Lower leg skin (tissue), 4 donors: ENCODE data around the gene IQCH. TPM values are rescaled to one million over a fixed set of nuclear protein-coding genes. Genes with fewer than 3 reads are reported as not detected.

Experiments
- DNase-seq, 2 donors: peaks; one replicate each; pipeline ENCODE4 v3.0.0-alpha.2; 2019; ENCODE audit warnings: low spot score in 2 of 2
- H3K4me3 ChIP-seq: fragments of 200-600 bp; sonication (generic); 2 replicates; pipeline ENCODE4 v1.5.1; 2017; ENCODE audit warnings: mild to moderate bottlenecking, low read depth; ENCODE audit not compliant: poor library complexity, severe bottlenecking
- POLR2A ChIP-seq, 2 donors: fragments of 450-650 bp; IDR thresholded peaks; one replicate each; pipeline ENCODE4 v1.6.1; 2016 to 2017; ENCODE audit warnings: antibody characterized with exemption in 2 of 2, mild to moderate bottlenecking in 1 of 2, moderate library complexity in 1 of 2
- WGBS, 2 donors: methylation state at CpG; one replicate each; pipeline ENCODE4 v1.1.5; 2018; 5-methylcytosine and 5-hydroxymethylcytosine counted together
- intact Hi-C: fragments of 100-400 bp; cut with DNase I; formaldehyde crosslinking; loops from one replicate; pipeline ENCODE4 v1.15.0; 2023; ENCODE audit warnings: low total_unique reads
- total RNA-seq, 4 donors: library from RNA; depleted of rRNA; stranded (reverse); fragments of >200 nt; gene quantifications; one replicate each; pipeline ENCODE4 v1.1.0, GENCODE V29; 2016
- TF ChIP-seq, protein P1 (sequence below), 3 donors: fragments of 450-650 bp; IDR thresholded peaks; one replicate each; pipeline ENCODE4 v1.5.1; 2016; ENCODE audit warnings: antibody characterized with exemption in 3 of 3, mild to moderate bottlenecking in 3 of 3, moderate library complexity in 2 of 3

Gene IQCH
- total RNA-seq, 4 donors from 2014 or later = 0.17 to 1.6 (median 0.94) TPM

- intact Hi-C loops = no loop called here
- DNase-seq = no peak
- no peak for TF ChIP-seq POLR2A (IDR thresholded peaks at IDR 0.05)
- TF ChIP-seq, protein P1, sequence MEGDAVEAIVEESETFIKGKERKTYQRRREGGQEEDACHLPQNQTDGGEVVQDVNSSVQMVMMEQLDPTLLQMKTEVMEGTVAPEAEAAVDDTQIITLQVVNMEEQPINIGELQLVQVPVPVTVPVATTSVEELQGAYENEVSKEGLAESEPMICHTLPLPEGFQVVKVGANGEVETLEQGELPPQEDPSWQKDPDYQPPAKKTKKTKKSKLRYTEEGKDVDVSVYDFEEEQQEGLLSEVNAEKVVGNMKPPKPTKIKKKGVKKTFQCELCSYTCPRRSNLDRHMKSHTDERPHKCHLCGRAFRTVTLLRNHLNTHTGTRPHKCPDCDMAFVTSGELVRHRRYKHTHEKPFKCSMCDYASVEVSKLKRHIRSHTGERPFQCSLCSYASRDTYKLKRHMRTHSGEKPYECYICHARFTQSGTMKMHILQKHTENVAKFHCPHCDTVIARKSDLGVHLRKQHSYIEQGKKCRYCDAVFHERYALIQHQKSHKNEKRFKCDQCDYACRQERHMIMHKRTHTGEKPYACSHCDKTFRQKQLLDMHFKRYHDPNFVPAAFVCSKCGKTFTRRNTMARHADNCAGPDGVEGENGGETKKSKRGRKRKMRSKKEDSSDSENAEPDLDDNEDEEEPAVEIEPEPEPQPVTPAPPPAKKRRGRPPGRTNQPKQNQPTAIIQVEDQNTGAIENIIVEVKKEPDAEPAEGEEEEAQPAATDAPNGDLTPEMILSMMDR (IDR thresholded peaks at IDR 0.05) = no peak
- H3K4me3 ChIP-seq = no peak overlapping the region
Measured at GRCh38 chr15:67411486-67411885, 156.9 kb downstream of the IQCH start.

DNA sequence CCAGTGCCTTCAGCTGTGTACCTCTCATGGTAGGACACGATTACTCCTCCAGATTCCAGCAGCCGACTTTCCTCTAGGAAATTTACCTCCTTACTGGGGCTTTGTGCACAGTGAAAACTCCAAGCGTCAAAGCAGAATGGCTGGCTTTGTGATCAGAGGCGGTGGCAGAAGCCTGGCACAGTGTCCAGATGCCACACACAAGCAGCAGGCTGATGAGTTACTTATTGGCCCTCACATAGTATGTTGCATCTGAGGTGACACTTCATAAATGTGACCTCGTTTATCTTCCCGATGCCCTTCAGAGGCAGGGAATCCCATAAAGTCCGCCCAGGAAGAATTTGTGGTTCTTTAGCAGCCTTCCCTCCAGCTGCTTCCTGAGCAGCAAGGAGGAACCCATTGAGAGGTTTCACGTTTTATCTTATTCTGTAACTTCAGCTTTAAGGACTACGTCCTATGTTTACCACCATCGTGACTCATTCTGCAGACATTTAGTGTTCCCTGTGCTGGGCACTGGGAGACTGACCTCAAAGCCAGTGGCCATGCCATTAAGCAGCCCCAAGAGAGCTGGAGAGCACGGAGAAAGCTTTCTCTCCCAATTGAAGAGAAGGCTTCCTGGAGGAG lies 159.3 kb downstream of the IQCH start:
- intact Hi-C loops = no loop called here
- no peak for TF ChIP-seq POLR2A (IDR thresholded peaks at IDR 0.05)
- TF ChIP-seq, protein P1 (IDR thresholded peaks at IDR 0.05) = no peak
- WGBS, 2 donors = 72 to 79% methylated on average over 11 of the region's 11 CpGs
- H3K4me3 ChIP-seq = no peak overlapping the region
- no peak for DNase-seq

GRCh38 chr15:67415181-67415580 lies 160.6 kb downstream of the IQCH start:
- TF ChIP-seq, protein P1 (IDR thresholded peaks at IDR 0.05) = no peak
- TF ChIP-seq POLR2A (IDR thresholded peaks at IDR 0.05) = no peak
- intact Hi-C loops = no loop called here
- DNase-seq = no peak
- no peak overlapping the region for H3K4me3 ChIP-seq
- 93 to 97% methylated on average over 7 of the region's 7 CpGs for WGBS, 2 donors

DNA sequence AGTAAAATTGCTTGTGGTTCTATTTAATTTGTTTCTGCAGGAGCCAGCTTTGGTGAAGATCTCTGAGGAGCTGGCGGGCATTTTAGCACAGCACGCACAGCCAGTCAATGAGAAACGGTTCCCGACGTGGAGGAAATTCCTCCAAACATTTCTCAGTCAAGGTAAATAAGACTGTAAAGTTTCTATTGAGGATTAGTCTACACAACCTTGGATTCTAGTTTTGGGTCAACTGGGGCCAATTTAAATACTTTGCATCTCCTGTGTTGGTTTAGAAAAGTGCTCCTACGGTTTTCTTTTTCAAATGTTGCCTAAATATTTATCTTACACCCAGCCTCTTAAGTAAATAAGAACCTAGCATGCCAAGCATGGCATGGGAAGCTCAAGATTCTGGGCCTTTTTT lies 162.3 kb downstream of the IQCH start:
- no peak for TF ChIP-seq POLR2A (IDR thresholded peaks at IDR 0.05)
- TF ChIP-seq, protein P1 (IDR thresholded peaks at IDR 0.05) = no peak
- intact Hi-C loops = no loop called here
- no peak overlapping the region for H3K4me3 ChIP-seq
- DNase-seq = no peak
- WGBS, 2 donors = 85 to 92% methylated on average over 6 of the region's 6 CpGs

- H3K4me3 ChIP-seq = no peak overlapping the region
- TF ChIP-seq, protein P1 (IDR thresholded peaks at IDR 0.05) = no peak
- TF ChIP-seq POLR2A (IDR thresholded peaks at IDR 0.05) = no peak
- 86 to 91% methylated on average over 3 of the region's 3 CpGs for WGBS, 2 donors
- DNase-seq = no peak
- intact Hi-C loops = no loop called here
Measured at GRCh38 chr15:67419705-67420104, 165.1 kb downstream of the IQCH start.

DNA sequence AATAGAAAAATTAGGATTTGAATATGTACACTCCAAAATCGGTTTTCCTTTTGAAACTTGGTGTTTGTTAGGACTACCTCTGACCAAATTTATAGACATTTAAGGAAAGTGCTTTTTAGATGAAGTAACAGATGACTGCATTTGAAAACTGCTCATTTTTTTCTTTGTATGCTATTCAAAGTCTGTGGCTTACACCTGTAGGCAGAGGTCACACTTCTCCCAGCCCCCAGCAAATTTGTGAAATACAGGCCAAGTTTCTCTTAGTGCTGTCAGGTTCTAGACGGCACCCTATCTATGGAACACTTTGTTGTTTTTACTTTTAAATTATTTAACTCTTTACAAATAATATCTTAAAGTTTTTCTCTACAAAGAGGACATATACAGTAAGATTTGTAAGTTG lies 165.6 kb downstream of the IQCH start:
- intact Hi-C loops = no loop called here
- WGBS, 2 donors = 78% methylated on average over 2 of the region's 2 CpGs
- no peak overlapping the region for H3K4me3 ChIP-seq
- TF ChIP-seq, protein P1 (IDR thresholded peaks at IDR 0.05) = no peak
- no peak for DNase-seq
